Measurements from ENCODE around the gene LGALS9.
"Not testable (repeated sequence)": the region's sequence is repeated elsewhere in the genome, so short reads cannot be mapped to it uniquely, and the experiment has no call there.

The LGALS9 gene

GRCh38 chr17:27631897-27632725, 1.1 kb downstream of the LGALS9 start:
- no peak for DNase-seq

- DNase-seq: peak; percentile 56
These were observed 1.8 kb downstream of the LGALS9 start for GRCh38 chr17:27632766-27633165.

- DNase-seq: no peak
These were observed 2.5 kb downstream of the LGALS9 start for GRCh38 chr17:27633312-27634025.

- no peak for DNase-seq
These were observed 3.0 kb downstream of the LGALS9 start for GRCh38 chr17:27634026-27634335.

- no peak for DNase-seq
These were observed 3.8 kb downstream of the LGALS9 start for GRCh38 chr17:27634776-27635175.

GRCh38 chr17:27635275-27635823, 4.4 kb downstream of the LGALS9 start:
- no peak for DNase-seq

GRCh38 chr17:27636005-27636520, 5.1 kb downstream of the LGALS9 start:
- not testable (repeated sequence) for DNase-seq

GRCh38 chr17:27637818-27638217, 6.8 kb downstream of the LGALS9 start:
- DNase-seq: not testable (repeated sequence)

GRCh38 chr17:27638415-27638914, 7.5 kb downstream of the LGALS9 start:
- not testable (repeated sequence) for DNase-seq

GRCh38 chr17:27640790-27641189, 9.8 kb downstream of the LGALS9 start:
- no peak for DNase-seq

- no peak for DNase-seq
These were observed 13.6 kb downstream of the LGALS9 start for GRCh38 chr17:27644586-27644985.

- not testable (repeated sequence) for DNase-seq
These were observed 14.6 kb downstream of the LGALS9 start for GRCh38 chr17:27645621-27646020.

GRCh38 chr17:27646232-27646631, 15.2 kb downstream of the LGALS9 start:
- no peak for DNase-seq

GRCh38 chr17:27647765-27648164, 16.8 kb downstream of the LGALS9 start:
- no peak for DNase-seq

- not testable (repeated sequence) for DNase-seq
These were observed 18.2 kb downstream of the LGALS9 start for GRCh38 chr17:27649111-27649571.

- DNase-seq: no peak
These were observed 18.9 kb downstream of the LGALS9 start for GRCh38 chr17:27649929-27650328.

GRCh38 chr17:27650836-27651235, 19.8 kb downstream of the LGALS9 start:
- DNase-seq: no peak

- peak; percentile 38 for DNase-seq
These were observed 20.7 kb downstream of the LGALS9 start for GRCh38 chr17:27651411-27652345.

GRCh38 chr17:27653449-27653971, 22.5 kb downstream of the LGALS9 start:
- not testable (repeated sequence) for DNase-seq

GRCh38 chr17:27654136-27654535, 23.1 kb downstream of the LGALS9 start:
- no peak for DNase-seq

GRCh38 chr17:27654654-27655524, 23.9 kb downstream of the LGALS9 start:
- peak; percentile 63 for DNase-seq
